Stimulated activated CD4-positive, alpha-beta T cell treated with anti-CD3 and anti-CD28 coated beads, Interleukin-4, amount 100 ng/mL, for 1 hour (primary cell): Measurements from ENCODE around the gene GMPPA.
A peak's percentile ranks its signal among the peaks of the same experiment; 100 is the strongest.

ENCODE experiments used
- DNase-seq: peaks from one replicate; pipeline ENCODE4 v3.0.0-alpha.2; 2020

The GMPPA gene

DNA sequence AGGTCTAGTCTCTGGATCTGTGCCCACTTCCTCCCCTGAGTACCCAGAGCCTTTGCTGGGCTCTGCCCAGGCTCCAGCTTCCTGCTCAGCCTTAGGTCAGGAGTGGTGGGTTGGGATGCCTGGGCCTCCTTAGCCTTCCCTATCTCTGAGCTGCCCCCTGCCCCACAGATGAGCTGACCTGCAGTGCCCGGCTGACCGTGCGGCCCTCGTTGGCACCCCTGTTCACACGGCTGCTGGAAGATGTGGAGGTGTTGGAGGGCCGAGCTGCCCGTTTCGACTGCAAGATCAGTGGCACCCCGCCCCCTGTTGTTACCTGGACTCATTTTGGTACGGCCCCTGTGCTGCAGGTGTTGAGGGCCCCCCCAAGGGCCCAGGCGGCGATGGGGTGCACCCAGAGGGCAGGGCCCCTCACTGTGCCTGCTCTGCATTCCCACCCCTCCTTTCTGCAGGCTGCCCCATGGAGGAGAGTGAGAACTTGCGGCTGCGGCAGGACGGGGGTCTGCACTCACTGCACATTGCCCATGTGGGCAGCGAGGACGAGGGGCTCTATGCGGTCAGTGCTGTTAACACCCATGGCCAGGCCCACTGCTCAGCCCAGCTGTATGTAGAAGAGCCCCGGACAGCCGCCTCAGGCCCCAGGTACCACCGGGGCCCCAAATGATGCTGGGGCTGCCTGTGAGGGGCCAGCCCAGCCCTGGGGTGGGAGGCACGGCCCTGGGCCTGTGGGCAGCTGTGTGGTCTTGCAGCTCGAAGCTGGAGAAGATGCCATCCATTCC lies 30.1 kb upstream of the GMPPA start:
- no peak for DNase-seq

DNA sequence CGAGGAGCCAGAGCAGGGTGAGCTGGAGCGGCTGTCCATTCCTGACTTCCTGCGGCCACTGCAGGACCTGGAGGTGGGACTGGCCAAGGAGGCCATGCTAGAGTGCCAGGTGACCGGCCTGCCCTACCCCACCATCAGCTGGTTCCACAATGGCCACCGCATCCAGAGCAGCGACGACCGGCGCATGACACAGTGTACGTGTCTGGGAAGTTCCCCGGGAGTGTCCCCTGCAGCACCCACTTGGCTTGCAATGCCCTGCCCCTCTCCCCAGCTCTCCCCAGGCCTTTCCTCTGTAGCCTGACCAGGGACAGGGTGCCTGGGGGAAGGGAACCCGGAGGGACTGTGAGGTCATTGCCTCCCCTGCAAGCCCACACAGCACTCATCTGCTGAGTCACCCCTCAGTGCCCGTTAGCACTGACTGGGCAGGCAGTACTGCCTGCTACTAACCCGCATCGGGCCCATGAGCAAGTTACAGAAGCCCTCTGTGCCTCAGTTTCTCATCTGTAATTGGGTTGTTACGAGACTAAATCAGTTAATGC lies 29.4 kb upstream of the GMPPA start:
- no peak for DNase-seq

DNA sequence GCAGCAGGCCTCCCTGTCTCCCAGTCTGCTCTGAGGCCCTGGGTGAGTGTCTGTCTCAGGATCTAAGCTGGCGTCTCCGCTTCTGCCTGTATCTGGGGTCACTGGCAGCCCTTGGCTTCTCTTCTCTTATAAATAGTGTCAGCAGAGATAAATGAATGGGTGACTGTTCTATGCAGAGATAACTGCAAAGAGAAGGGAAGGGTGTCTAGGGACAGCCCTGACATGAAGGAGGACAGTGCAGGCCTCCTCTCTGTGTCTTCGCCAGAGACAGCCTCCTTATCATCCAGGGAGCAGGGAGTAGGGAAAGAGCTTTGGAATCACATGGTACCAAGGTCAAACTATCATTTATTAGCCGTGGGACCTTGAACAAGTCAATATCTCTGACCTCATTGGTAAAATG lies 28.3 kb upstream of the GMPPA start:
- no peak for DNase-seq

DNA sequence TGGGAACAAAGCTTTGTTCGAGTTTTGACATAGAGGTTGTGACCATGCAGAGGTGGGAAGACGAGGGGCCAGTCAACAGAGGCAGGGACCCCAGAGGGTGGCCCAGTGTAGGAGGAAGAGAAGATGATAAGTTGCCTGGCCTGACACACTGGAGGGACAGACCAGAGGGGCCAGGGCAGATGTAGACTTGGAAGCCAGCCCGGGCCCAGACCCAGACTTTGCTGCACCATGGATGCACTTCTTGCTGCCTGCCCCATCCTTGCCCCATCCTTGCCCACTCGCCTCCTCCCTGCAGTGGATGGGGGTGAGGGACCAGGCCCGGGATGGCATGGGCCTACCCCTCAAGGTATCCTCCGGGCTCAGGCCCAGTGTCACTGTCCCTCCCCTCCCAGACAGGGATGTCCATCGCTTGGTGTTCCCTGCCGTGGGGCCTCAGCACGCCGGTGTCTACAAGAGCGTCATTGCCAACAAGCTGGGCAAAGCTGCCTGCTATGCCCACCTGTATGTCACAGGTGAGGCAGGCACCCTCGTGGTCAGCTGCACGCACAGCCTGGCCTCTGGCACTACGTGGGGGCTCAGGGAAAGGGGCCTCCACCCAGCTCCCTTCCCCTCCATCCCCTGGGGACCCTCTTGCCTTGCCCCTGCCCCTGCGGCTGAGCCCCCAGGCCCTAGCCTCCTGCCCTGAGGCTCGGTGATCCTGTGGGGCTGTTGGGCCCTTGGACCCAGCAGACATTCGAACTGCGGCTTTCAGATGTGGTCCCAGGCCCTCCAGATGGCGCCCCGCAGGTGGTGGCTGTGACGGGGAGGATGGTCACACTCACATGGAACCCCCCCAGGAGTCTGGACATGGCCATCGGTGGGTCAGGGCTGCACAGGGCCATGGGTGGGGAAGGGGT lies 27.0 kb upstream of the GMPPA start:
- no peak for DNase-seq

DNA sequence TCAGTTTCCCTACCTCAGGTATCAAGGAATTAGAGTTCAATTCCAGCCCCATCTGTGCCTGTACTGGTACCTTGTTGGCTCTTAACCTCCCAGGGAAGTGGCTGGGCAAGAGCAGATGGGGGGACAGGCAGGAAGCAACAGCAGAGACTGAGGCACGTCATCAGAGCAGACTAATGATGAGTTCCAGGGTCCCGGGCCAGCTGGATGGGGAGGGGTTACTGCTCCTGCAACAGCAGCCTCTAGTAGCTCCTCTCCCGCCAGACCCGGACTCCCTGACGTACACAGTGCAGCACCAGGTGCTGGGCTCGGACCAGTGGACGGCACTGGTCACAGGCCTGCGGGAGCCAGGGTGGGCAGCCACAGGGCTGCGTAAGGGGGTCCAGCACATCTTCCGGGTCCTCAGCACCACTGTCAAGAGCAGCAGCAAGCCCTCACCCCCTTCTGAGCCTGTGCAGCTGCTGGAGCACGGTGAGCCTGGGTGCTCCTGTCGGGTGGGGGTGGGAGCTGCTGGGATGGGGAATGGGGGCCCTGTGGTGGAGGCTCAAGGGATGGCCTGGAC lies 26.0 kb upstream of the GMPPA start:
- DNase-seq: no peak

DNA sequence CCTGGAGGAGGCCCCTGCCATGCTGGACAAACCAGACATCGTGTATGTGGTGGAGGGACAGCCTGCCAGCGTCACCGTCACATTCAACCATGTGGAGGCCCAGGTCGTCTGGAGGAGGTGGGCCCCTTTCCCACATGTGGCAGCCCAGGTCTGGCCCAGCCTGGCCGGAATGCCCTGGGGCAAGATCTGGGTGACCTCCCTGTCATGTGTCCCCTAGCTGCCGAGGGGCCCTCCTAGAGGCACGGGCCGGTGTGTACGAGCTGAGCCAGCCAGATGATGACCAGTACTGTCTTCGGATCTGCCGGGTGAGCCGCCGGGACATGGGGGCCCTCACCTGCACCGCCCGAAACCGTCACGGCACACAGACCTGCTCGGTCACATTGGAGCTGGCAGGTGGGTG lies 25.2 kb upstream of the GMPPA start:
- no peak for DNase-seq

DNA sequence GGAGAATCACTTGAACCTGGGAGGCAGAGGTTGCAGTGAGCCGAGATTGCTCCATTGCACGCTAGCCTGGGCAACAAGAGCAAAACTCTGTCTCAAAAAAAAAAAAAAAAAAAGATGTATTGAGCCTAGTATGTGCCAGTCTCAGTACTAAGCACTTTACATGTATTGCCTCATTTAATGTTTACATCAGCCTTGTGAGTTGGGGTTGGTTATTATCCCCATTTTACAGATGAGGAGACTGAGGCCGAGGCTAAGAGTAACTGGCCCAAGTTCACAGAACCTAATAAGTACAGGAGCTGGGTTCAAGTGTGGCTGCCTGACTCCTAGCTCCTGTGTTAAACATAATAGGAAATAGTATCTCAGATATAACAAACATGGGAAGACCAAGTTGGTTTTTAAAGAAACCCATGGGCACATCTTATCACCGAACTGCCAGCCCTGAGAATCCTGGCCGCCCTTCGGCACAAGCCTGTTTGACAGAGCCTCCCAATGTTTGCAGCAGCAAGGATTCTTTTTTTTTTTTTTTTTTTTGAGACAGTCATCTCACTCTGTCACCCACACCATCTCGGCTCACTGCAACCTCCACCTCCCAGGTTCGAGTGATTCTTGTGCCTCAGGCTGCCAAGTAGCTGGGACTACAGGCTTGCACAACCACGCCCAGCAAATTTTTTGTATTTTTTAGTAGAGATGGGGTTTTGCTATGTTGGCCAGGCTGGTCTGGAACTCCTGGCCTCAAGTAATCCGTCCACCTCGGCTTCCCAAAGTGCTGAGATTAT lies 24.2 kb upstream of the GMPPA start:
- no peak for DNase-seq

DNA sequence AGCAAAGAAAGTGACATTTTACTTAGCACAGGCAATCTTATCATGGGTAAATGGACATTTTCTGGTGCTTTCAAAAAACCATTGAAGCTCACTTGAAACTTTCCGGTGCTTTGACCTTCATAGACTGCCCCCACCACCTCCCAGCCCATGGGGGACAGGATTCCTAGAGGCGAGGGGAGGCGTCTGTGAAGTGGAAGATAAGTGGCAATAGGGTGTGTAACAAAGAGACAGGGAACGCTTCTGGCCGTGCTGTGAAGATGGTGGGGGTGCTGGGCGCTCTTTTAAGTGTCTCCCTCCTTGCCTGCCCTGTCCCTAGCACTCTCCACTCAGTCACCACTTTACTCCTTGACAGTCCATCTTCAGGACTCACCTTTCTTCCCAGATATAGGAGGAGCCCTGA lies 23.4 kb upstream of the GMPPA start:
- no peak for DNase-seq

DNA sequence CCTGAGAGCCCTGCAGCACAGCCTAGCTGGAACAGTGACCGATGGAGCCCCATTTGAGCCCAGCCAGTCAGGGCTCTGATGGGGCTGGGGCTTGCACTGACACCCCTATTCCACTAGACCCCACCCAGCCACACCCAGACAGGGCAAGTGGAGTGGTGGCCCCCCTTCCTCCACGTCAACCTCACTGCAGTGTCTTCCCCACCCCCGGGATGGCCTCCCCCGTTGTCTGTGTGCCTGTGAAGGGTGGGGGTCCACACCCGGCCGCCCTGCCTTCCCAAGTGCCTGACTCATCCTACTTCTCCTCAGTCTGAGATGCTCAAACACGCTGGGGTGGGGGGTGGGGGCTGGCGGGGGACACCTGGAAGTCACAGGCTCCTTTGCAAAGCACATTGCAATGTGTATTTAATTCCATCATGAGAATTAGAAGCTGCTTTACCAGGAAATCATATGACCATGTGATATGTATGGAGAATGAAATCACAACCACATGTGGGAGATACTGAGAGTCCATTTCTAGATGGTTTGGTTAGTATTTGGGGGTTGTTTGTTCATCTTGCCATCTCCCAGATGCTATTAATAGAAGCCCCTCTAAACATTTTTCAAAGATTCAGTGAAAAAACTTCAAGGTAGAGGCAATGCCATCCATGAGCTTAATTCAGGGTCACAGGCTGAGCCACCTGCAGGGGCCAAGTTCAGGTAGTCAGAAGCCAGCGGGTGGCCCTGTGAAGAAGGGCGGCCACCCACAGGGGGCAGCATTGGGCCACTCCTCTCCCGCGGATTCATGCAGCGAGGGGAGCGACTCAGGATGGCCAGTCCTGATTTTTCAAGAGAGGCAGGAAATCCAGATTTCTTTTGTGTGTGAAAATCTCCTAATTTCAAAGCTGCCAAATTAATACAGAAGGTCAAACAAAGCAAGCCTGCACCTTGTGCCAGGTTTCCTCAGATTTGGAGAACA lies 22.7 kb upstream of the GMPPA start:
- DNase-seq: peak; percentile 66

DNA sequence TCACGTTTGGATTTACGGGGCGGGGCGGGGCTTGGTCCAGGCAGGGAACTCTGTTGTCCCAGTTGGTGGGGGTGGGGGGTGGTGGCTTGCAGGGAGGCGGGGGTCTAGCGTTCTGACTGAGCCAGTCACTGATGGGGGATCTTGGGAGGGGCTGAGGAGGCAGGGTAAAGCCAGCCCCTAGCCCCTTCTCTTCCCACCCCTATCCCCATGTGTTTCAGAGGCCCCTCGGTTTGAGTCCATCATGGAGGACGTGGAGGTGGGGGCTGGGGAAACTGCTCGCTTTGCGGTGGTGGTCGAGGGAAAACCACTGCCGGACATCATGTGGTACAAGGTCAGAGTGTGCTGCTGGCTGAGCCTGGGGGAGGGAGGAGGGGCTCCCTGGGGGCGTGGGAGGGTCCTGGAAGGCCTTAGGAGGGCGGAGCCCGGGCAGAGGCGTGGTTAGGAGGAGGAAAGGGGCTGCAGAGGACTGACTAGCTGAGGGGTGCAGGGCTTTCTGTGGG lies 22.0 kb upstream of the GMPPA start:
- no peak for DNase-seq

DNA sequence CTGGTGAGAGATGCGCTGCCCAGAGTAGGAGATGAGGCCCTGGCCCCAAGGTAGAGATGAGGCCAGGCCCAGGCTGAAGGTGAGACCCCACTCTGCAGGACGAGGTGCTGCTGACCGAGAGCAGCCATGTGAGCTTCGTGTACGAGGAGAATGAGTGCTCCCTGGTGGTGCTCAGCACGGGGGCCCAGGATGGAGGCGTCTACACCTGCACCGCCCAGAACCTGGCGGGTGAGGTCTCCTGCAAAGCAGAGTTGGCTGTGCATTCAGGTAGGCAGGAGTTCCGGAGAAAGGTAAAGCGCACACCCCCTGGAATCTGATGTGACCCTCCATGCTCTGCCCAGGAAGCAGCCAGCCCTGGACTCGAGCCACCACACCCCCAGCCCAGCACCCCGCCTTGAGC lies 21.5 kb upstream of the GMPPA start:
- no peak for DNase-seq

DNA sequence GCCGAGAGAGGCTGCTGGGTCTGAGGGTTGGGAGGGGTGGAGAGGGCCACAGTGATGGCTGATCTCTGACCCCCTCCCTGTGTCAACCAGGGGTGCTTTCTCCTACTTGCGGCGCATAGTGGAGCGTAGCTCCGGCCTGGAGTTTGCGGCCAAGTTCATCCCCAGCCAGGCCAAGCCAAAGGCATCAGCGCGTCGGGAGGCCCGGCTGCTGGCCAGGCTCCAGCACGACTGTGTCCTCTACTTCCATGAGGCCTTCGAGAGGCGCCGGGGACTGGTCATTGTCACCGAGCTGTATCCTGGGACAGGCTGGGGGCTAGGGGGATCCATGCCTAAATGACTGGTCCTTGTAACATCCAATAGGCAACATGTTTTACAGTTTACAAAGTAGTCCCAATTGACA lies 20.9 kb upstream of the GMPPA start:
- no peak for DNase-seq

DNA sequence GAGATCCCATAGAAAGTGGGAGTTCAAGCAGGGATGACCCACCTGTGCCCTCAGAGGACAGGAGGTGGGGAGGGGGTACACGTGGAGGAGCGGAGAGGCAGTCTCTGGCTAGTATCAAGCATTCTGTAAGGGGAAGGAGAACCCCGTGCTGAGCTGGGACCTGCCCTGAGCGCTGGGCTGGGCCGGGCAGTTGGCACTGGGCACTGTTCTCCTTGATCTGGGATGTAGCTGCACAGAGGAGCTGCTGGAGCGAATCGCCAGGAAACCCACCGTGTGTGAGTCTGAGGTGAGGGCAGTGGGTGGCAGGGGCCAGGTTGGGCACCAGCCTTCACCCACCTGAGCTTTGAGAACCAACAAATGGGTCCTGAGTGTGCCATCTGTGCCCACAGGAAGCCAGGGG lies 19.8 kb upstream of the GMPPA start:
- DNase-seq: no peak

DNA sequence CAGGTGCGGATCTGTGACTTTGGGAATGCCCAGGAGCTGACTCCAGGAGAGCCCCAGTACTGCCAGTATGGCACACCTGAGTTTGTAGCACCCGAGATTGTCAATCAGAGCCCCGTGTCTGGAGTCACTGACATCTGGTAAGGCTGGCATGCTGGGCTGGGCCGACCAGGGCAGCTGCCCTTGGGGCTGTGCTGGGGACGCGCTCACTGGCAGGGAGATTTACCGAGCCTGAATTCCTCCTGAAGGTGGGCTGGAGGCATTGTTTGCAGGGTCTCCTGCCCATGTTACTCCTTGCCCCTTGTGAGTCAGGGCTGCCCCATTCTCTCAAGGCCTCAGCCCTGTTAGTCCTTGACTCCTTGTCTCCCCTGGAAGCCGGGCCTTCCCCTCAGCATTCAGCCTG lies 18.7 kb upstream of the GMPPA start:
- DNase-seq: no peak

DNA sequence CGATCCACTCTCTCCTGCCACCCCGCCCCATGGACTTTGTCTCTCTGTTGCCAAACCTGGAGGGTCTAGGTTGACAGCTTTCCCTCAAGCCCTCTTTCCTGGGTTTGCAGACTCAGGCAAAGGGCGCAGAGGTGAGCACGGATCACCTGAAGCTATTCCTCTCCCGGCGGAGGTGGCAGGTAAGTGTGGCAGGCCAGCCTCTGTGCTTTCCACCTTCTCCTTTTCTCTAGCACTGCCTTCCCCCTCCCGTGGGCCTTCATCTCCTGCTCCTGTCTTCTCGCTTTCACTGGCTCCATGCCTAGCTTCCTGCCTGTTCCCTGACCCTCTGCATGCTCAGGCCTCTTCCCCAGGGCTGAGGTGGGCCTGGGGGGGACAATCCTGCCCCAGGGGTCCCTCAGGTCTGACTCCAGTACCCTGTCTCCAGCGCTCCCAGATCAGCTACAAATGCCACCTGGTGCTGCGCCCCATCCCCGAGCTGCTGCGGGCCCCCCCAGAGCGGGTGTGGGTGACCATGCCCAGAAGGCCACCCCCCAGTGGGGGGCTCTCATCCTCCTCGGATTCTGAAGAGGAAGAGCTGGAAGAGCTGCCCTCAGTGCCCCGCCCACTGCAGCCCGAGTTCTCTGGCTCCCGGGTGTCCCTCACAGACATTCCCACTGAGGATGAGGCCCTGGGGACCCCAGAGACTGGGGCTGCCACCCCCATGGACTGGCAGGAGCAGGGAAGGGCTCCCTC lies 15.9 kb upstream of the GMPPA start:
- no peak for DNase-seq

DNA sequence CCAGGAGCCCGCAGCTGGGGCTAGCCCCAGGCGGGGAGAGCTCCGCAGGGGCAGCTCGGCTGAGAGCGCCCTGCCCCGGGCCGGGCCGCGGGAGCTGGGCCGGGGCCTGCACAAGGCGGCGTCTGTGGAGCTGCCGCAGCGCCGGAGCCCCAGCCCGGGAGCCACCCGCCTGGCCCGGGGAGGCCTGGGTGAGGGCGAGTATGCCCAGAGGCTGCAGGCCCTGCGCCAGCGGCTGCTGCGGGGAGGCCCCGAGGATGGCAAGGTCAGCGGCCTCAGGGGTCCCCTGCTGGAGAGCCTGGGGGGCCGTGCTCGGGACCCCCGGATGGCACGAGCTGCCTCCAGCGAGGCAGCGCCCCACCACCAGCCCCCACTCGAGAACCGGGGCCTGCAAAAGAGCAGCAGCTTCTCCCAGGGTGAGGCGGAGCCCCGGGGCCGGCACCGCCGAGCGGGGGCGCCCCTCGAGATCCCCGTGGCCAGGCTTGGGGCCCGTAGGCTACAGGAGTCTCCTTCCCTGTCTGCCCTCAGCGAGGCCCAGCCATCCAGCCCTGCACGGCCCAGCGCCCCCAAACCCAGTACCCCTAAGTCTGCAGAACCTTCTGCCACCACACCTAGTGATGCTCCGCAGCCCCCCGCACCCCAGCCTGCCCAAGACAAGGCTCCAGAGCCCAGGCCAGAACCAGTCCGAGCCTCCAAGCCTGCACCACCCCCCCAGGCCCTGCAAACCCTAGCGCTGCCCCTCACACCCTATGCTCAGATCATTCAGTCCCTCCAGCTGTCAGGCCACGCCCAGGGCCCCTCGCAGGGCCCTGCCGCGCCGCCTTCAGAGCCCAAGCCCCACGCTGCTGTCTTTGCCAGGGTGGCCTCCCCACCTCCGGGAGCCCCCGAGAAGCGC lies 15.0 kb upstream of the GMPPA start:
- no peak for DNase-seq

DNA sequence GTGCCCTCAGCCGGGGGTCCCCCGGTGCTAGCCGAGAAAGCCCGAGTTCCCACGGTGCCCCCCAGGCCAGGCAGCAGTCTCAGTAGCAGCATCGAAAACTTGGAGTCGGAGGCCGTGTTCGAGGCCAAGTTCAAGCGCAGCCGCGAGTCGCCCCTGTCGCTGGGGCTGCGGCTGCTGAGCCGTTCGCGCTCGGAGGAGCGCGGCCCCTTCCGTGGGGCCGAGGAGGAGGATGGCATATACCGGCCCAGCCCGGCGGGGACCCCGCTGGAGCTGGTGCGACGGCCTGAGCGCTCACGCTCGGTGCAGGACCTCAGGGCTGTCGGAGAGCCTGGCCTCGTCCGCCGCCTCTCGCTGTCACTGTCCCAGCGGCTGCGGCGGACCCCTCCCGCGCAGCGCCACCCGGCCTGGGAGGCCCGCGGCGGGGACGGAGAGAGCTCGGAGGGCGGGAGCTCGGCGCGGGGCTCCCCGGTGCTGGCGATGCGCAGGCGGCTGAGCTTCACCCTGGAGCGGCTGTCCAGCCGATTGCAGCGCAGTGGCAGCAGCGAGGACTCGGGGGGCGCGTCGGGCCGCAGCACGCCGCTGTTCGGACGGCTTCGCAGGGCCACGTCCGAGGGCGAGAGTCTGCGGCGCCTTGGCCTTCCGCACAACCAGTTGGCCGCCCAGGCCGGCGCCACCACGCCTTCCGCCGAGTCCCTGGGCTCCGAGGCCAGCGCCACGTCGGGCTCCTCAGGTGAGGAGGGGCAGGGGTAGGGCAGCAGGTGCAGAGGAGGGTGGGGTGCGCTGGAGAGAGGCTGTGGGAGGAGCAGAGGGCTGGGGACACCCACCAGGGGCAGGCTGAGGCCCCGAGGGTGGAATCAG lies 14.1 kb upstream of the GMPPA start:
- DNase-seq: no peak

DNA sequence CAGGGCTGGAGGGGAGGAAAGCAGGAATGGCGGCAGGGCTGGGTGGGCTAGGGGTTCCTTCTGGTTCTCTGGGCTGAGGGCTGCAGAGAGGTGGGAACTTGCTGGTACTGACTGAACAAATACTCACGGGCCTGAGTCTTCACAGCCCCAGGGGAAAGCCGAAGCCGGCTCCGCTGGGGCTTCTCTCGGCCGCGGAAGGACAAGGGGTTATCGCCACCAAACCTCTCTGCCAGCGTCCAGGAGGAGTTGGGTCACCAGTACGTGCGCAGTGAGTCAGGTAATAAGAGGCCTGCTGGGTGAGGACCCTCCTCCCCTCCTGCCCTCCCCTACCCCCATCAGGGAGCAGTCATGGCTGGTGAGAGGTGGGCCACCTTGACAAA lies 13.5 kb upstream of the GMPPA start:
- DNase-seq: no peak
